Cardiac fibroblast (primary cell): ENCODE results near the gene STX3.
A peak's percentile ranks its signal among the peaks of the same experiment; 100 is the strongest.

ENCODE experiments used
- DNase-seq, 2 donors: peaks; one replicate each; pipeline versions ENCODE4 v3.0.0 to v3.0.0-alpha.2; 2010; ENCODE audit warnings: low read depth in 2 of 2
- H3K4me3 ChIP-seq, 2 donors: replicated peaks in 1 of 2; 1 replicate in 1 of 2; 2 replicates in 1 of 2; pipeline ENCODE4 v1.5.1; 2011; ENCODE audit warnings: low read depth in 2 of 2, low read length in 2 of 2, mild to moderate bottlenecking in 2 of 2, moderate library complexity in 1 of 2
- CTCF ChIP-seq: IDR thresholded peaks from one replicate; pipeline ENCODE4 v1.5.1; 2011; ENCODE audit warnings: low read depth, mild to moderate bottlenecking, low read length, inconsistent platforms

The STX3 gene

GRCh38 chr11:59773083-59773440, 17.9 kb downstream of the STX3 start:
- no peak for DNase-seq
- no peak overlapping the region for H3K4me3 ChIP-seq
- no peak for TF ChIP-seq CTCF

- TF ChIP-seq CTCF = no peak
- no peak overlapping the region for H3K4me3 ChIP-seq
- peak; percentile 31 to 78 for DNase-seq
Observed at GRCh38 chr11:59776210-59777066, 21.3 kb downstream of the STX3 start.

- no peak overlapping the region for H3K4me3 ChIP-seq
- DNase-seq = no peak
- no peak for TF ChIP-seq CTCF
Observed at GRCh38 chr11:59777104-59777503, 21.9 kb downstream of the STX3 start.

GRCh38 chr11:59778122-59778521, 22.9 kb downstream of the STX3 start:
- no peak for TF ChIP-seq CTCF
- H3K4me3 ChIP-seq = no peak overlapping the region
- no peak for DNase-seq

GRCh38 chr11:59779487-59779886, 24.3 kb downstream of the STX3 start:
- H3K4me3 ChIP-seq = no peak overlapping the region
- no peak for DNase-seq
- no peak for TF ChIP-seq CTCF

GRCh38 chr11:59782080-59782479, 26.9 kb downstream of the STX3 start:
- no peak for DNase-seq
- H3K4me3 ChIP-seq = no peak overlapping the region
- TF ChIP-seq CTCF = no peak
